AG04450 (cell line): ENCODE data around the gene MACROH2A2. TPM values are rescaled to one million over a fixed set of nuclear protein-coding genes. Genes with fewer than 3 reads are reported as not detected.

Source experiments
- CTCF ChIA-PET: fragments of 300-600, 350-600 bp; formaldehyde crosslinking; extraction: SDS; loops from one replicate; lab custom pipeline; 2022; ENCODE audit warnings: antibody characterized with exemption, inconsistent platforms; lab: Charles Lee
- POLR2A ChIA-PET: fragments of 350-600 bp; formaldehyde crosslinking; extraction: SDS; loops from one replicate; lab custom pipeline; 2021; ENCODE audit warnings: antibody characterized with exemption, inconsistent platforms; lab: Yijun Ruan, JAX
- DNase-seq: peaks from one replicate; pipeline ENCODE4 v3.0.0-alpha.2; 2011; ENCODE audit warnings: low read depth, low spot score
- H3K27ac ChIP-seq: one replicate; pipeline ENCODE4 v1.5.1; 2012; ENCODE audit warnings: low read depth, low read length, control low read depth
- H3K27me3 ChIP-seq: one replicate; pipeline ENCODE4 v1.6.0; 2012; ENCODE audit warnings: low read length; ENCODE audit not compliant: control insufficient read depth, insufficient read depth
- H3K4me3 ChIP-seq: 2 replicates; pipeline ENCODE4 v1.5.1; 2011; ENCODE audit warnings: mild to moderate bottlenecking, low read depth, low read length, control low read depth
- H3K9me3 ChIP-seq: 2 replicates; pipeline ENCODE4 v1.5.1; 2012; ENCODE audit warnings: low read length; ENCODE audit not compliant: control insufficient read depth, insufficient read depth
- polyA plus RNA-seq: library from polyadenylated mRNA; depleted of rRNA; stranded (reverse); fragments of >200 nt; gene quantifications from 2 replicates; pipeline ENCODE4 v1.2.3, GENCODE V29; 2011
- TF ChIP-seq, protein P1 (sequence below): IDR thresholded peaks from 2 replicates; pipeline ENCODE4 v1.5.1; 2011; ENCODE audit warnings: low read depth, low read length, control low read depth, inconsistent platforms

Gene MACROH2A2
- polyA plus RNA-seq, 1 experiment = 21.8 TPM

DNA sequence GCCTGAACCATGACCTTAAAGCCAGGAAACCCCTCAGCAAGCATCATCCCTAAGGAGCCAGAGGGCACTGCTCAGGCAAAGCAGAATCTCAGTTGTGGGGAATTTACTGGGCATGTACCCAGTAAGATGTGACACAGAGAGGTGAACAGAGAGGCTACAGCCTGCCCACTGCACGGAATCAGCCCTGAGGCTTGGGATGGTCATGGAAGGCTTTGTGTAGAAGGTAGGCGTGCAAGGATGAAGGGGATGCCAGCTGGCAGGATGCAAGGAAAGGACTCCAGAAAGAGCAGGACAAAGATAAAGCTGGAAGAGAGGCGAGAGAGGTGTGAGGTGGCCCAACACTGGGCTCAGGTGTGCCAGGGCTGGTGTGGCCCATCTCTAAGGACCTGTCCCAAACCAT is 82.4 kb downstream of the MACROH2A2 start:
- TF ChIP-seq, protein P1, sequence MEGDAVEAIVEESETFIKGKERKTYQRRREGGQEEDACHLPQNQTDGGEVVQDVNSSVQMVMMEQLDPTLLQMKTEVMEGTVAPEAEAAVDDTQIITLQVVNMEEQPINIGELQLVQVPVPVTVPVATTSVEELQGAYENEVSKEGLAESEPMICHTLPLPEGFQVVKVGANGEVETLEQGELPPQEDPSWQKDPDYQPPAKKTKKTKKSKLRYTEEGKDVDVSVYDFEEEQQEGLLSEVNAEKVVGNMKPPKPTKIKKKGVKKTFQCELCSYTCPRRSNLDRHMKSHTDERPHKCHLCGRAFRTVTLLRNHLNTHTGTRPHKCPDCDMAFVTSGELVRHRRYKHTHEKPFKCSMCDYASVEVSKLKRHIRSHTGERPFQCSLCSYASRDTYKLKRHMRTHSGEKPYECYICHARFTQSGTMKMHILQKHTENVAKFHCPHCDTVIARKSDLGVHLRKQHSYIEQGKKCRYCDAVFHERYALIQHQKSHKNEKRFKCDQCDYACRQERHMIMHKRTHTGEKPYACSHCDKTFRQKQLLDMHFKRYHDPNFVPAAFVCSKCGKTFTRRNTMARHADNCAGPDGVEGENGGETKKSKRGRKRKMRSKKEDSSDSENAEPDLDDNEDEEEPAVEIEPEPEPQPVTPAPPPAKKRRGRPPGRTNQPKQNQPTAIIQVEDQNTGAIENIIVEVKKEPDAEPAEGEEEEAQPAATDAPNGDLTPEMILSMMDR = no peak
- Histone ChIP-seq H3K9me3 (no peaks in the 10 kb centered on the region; the same call in 1 of the 2 replicates), H3K27me3 (no peaks in the 10 kb centered on the region), H3K4me3 (no peak overlapping the region), H3K27ac (no peak overlapping the region)
- POLR2A ChIA-PET = no interaction called here
- CTCF ChIA-PET = interaction anchor here (1.0 to 2.1 kb wide), 3 partner anchors 11 to 19 kb away, joined by 4 to 14 read pairs (median 8); partner anchors contain the start of gene TYSND1
- DNase-seq = no peak

DNA sequence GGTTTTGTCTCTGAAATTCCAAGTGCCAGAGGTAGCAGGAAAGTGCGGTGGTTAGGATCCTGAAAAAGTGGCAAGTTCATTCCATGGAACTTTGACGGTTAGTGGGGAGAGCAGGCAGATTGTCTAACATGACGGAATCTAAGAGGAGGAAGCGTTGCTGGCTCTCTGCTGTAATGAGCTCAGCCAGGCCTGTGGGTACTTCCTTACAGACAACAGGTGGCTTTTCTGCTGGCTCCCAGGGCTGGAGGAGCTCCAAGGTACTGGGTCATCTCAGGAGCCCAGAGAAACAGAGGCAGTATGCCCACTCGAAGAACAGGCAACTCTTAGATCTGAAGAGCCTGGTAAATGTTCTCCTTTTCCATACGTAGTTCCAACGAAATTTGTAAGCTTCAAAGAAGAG is 83.0 kb downstream of the MACROH2A2 start:
- Histone ChIP-seq H3K9me3 (no peaks in the 10 kb centered on the region; the same call in 1 of the 2 replicates), H3K27me3 (no peaks in the 10 kb centered on the region), H3K27ac (no peak overlapping the region), H3K4me3 (no peak overlapping the region)
- TF ChIP-seq, protein P1 = no peak
- POLR2A ChIA-PET = interaction anchor here (0.6 to 1.7 kb wide), 2 partner anchors 10 to 56 kb away, joined by 6 to 7 read pairs; partner anchors contain the start of gene TYSND1
- CTCF ChIA-PET = interaction anchor here (1.9 to 2.1 kb wide), 2 partner anchors 11 to 20 kb away, joined by 8 to 14 read pairs; partner anchors contain the start of gene TYSND1
- no peak for DNase-seq

- H3K9me3 ChIP-seq = no peaks in the 10 kb centered on the region; the same call in 1 of the 2 replicates
- CTCF ChIA-PET = interaction anchor here (2.1 kb wide), 1 partner anchor 21 kb away, joined by 8 read pairs; no protein-coding TSS in a partner anchor
- TF ChIP-seq, protein P1 = no peak
- H3K4me3 ChIP-seq = no peak overlapping the region
- no peak for DNase-seq
- H3K27ac ChIP-seq = no peak overlapping the region
- no peaks in the 10 kb centered on the region for H3K27me3 ChIP-seq
- POLR2A ChIA-PET = interaction anchor here (1.7 kb wide), 1 partner anchor 9 kb away, joined by 7 read pairs; the partner anchor contains the start of gene TYSND1
These were observed 84.5 kb downstream of the MACROH2A2 start for GRCh38 chr10:70137135-70137534.

DNA sequence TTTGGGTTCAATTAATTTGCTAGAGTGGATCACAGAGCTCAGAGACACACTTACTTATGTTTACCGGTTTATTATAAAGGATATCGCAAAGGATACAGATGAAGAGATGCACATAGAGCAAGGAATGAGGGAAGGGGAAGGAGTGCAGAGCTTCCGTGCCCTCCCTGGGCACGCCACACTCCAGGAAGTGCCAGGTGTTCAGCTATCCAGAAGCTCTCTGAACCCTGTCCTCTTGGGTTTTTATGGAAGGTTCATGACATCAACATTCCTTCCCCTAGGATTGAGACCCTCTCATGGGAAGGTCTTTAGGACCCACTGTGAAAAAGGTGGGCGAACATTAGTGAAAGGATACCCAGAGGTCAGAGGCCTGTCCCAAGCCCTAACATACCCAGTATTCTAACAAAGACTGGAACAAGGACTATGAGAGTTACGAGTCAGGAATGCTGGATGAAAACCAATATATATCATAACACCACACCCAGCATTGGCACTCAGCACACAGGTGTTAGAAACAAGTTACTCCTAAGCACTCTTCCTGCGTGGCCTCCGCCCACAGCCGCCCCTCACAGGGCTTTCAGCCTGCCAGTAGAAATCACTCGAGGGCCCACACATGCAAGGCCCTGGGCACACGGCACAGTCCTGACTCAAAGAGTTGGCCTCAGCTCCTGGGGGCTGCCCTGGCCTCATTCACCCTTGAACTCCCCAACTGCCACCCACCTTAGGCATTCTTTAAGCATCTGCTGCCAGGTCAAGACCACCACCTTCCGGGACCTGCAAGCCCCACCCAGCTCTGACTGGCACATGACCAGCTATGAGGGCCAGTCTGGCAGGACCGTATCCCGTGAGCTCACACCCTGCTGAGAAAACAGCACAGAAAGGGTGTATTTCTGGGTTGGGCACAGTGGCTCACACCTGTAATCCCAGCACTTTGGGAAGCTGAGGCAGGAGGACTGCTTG is 85.6 kb downstream of the MACROH2A2 start:
- ChIA-PET POLR2A (no interaction called here), CTCF (interaction anchor here (0.9 to 1.5 kb wide), 2 partner anchors 8 to 21 kb away, joined by 3 to 6 read pairs; partner anchors contain the start of gene TYSND1)
- Histone ChIP-seq H3K27me3 (no peaks in the 10 kb centered on the region), H3K27ac (no peak overlapping the region), H3K9me3 (no peaks in the 10 kb centered on the region), H3K4me3 (no peak overlapping the region)
- TF ChIP-seq, protein P1 = no peak
- DNase-seq = no peak
